GM12873 (cell line): ENCODE results near the gene MICAL3.

Experiments used
- TF ChIP-seq, protein P1 (sequence below): IDR thresholded peaks from 2 replicates; pipeline ENCODE4 v1.5.1; 2012; ENCODE audit warnings: low read depth, mild to moderate bottlenecking, moderate library complexity, low read length, control low read depth; ENCODE audit not compliant: insufficient read depth; ENCODE audit errors: missing control alignments

Gene MICAL3

DNA sequence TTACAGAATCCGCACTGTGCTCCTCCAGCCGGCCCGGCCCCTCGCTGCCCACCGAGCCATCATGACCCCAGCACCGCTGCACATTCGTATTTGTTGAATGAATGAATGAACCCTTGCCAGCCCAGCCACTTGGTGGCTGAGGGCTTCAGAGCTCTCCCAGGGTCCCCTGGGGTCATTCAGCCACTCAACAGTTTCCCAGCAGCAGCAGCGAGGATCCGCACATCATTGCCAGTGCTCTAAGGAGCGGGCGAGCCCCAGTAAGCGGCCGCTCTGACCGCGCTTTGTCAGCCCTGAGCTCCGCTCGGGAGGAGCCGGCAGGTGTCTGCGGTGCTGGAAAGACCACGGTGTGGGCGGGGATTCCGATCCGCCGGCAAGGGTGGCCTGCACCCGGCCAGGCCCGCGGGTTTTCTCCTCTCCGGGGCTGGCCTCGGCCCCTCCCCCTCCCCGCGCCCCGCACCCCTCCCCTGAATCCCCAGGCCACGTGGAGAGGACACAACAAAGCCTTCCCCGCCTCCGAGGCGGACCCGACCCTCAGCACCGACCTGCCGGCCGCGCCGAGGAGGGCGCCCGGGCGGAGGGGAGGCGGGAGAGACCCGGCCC is 250.7 kb downstream of the MICAL3 start:
- TF ChIP-seq, protein P1, sequence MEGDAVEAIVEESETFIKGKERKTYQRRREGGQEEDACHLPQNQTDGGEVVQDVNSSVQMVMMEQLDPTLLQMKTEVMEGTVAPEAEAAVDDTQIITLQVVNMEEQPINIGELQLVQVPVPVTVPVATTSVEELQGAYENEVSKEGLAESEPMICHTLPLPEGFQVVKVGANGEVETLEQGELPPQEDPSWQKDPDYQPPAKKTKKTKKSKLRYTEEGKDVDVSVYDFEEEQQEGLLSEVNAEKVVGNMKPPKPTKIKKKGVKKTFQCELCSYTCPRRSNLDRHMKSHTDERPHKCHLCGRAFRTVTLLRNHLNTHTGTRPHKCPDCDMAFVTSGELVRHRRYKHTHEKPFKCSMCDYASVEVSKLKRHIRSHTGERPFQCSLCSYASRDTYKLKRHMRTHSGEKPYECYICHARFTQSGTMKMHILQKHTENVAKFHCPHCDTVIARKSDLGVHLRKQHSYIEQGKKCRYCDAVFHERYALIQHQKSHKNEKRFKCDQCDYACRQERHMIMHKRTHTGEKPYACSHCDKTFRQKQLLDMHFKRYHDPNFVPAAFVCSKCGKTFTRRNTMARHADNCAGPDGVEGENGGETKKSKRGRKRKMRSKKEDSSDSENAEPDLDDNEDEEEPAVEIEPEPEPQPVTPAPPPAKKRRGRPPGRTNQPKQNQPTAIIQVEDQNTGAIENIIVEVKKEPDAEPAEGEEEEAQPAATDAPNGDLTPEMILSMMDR = no peak

DNA sequence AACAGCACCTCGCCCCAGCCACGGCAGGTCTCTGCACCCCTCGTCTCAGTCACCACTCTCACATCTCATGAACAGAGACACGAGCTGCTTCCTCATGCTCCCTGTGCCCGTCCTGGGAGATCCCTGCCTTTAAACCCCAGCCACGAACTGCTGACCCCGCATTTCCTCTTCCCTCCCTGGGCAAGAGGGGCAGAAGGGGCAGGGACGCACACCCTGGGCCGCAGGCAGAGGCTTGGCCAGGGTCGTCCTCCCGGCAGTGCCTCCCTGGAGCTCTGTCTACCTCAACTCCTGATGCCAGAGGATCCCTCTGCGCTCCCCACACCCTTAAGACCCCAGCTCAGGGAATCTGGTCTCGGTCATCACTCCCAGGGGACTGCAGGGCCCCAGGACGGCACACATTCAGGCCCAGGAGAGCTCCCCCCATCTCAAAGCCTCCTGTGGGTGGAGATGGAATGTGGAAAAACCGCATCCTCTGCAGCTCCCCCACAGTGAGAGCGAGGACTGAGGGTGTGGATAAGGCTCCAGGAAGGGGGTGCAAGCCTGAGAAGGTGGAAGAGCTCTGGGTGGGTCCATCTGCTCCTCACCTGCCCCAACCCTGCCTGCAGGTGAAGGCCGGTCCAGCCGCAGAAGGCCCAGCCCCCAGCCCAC is 251.3 kb downstream of the MICAL3 start:
- TF ChIP-seq, protein P1 = no peak

DNA sequence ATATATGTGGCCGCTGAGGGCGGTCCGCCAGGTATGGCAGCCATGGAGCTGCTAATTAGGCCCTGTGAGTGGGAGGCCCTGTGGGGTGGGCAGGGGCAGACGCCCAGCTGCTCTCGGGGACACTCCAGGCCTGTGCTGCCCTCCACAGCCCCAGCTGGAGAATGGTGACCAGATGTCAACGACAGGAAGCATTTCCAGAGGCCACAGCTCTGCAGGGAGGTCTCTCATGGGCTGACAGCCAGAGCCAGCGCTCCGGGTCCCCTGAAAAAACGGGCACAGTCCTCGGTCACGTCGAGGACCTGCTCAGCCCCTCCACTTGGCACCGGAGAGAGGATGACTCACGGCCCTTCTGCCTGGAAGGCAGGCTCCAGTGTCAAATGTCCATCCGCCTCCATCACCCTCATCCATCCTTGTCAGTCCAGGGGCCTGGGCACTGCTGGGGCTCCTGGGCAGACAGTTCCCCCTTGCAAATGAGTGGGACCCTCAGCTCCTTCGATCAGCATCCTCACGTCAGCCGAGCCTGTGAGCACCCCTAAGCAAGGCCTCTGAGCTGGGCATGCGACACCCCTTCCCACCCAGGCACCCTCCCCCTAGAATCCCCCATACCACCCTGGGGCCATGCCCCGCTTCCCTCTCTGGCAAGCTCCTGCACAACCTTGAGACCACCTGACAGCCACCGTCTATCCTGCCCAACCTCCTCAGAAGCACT is 252.0 kb downstream of the MICAL3 start:
- TF ChIP-seq, protein P1 = no peak

DNA sequence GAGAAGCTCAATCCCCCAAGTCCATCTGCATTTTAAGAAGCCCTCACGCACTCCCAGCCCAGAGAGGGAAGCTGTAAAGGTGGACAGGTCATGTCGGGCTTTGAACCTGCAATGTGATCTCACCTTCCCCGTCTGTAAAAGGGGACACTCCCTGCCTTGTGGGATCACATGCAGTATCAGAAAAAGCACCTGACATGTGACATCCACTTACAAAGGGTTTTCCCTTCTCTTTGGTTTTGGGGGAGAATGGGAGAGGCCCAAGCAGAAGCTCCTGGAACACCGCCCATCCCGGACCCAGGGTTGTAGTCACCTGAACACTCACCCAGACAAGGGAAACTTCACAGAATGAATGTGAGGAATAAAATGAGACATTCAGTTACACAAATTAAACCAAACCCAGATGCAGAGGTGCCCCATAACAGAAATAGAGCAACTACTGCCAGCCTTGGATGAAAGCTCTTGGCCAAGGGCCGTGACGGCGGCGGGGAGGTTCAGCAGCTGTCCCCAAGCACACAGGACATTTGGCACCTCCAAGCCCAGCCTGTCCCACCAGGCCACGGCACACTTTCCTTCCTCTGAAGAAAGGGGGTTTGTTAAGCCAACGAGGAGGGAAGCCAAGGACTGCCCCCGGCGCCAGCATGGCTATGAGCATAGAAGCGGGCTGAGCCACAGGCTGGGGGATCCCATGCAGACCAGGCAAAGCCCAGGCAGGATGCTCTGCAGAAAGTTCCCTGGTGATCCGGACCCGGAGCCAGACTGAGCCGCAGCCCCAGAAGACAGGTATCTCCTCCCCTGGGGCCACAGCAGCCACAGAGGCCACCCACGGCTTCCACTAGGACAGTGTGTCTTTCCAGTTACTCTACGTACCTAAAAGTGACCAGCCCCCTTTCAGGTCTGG is 253.9 kb downstream of the MICAL3 start:
- TF ChIP-seq, protein P1 = no peak

DNA sequence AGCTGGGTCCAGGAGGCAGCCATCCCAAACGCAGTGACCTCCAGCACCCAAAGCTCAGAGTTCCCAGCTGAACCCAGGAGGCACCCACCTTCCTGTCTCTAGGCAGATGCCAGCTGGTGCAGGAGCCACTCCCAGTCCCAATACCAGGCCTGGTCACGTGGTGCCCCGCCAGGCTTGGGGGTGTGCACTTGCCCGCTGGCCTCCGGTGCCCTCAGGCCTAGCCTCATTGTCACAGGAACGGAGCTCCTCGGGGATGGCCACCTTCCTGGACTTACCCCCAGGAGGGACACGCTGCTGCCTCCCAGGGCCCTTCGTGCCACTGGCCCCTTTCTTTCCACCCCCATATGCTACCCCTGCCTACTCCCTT is 254.7 kb downstream of the MICAL3 start:
- TF ChIP-seq, protein P1 = no peak

DNA sequence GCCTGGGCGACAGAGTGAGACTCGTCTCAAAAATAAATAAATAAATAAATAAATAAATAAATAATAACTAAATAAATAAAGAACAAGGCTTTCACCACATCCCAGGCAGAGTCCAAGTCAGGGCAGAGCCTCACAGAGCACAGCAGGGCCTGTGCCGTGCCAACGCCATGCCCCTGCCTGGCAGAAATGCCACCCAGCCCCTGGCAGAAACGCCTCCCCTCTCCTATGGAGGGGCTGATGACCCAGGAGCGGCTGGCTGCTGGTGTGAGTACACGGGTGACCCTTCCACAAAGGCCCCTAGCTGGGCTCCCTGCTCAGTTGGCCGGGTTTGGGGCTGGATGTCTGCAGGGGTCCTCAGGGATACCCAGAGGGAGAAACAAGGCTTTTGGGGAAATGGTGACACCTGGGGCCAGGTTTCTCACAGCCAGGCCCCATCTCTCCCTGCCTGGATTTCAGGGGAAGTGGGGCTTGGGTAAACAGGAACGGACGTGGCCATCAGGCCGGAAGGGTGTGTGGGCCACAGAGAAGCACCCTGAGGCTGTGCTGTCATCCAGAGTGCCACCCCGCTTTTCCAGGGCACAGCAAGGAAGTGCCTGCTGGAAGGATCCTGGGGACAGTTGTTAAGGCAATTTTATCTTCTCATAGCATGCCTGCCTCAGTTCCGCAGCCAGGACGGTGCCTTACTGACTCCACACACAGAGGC is 255.2 kb downstream of the MICAL3 start:
- TF ChIP-seq, protein P1 = no peak
